ENCODE results near the gene NCKAP5. TPM values are rescaled to one million over a fixed set of nuclear protein-coding genes. Genes with fewer than 3 reads are reported as not detected.

NCKAP5 gene
- total RNA-seq, 1 experiment from 2014 or later, result 1.1 TPM

- DNase-seq (ENCODE audit: low read depth), result no peak
These were observed 233.3 kb downstream of the NCKAP5 start for GRCh38 chr2:133334923-133335322.

GRCh38 chr2:133333181-133333580 lies 235.1 kb downstream of the NCKAP5 start:
- peak; percentile 7 for DNase-seq (ENCODE audit: low read depth)

- DNase-seq (ENCODE audit: low read depth), result no peak
These were observed 236.8 kb downstream of the NCKAP5 start for GRCh38 chr2:133331436-133331835.

GRCh38 chr2:133326652-133327397 lies 241.4 kb downstream of the NCKAP5 start:
- peak; percentile 4 for DNase-seq (ENCODE audit: low read depth)

- peak; percentile 10 for DNase-seq (ENCODE audit: low read depth)
These were observed 244.1 kb downstream of the NCKAP5 start for GRCh38 chr2:133324150-133324561.

DNA sequence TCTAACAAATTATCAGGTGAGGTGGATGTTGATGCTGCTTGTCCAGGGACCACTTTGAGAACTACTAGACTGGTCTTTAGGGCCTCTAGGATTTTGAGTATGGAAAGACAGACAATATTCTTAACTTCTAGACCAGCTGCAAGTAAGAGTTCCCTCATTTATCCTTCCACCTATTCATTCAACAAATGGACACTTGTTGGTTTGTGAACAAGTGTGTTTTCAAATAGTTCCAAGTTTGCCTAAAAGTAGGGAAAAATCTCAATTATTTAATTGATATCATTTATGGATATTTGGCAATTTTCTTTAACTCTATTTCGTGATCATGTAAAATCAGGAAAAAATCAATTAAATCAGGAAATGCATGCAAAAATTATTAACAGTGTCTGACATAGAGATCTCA lies 245.4 kb downstream of the NCKAP5 start:
- no peak for DNase-seq (ENCODE audit: low read depth)

DNA sequence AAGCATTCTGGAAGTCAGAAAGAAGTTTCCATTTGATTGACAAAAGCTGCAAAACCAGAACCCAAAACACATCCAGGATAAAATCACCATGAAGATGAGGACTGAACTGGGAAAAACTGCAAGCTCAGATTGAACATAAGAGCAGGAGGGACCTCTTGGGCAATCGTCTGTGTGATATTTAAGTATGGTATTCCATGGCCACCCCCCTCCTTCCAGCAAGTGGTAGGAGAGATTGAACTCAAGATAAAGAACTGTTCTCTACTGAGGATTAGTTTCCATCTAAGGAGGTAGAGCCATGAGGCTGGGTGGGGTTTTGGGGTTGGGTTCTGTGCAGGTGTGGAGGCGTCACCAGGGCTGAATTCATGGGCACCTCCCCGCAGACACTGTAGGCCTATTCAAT lies 251.1 kb downstream of the NCKAP5 start:
- DNase-seq (ENCODE audit: low read depth), result no peak

- no peak for DNase-seq (ENCODE audit: low read depth)
These were observed 251.7 kb downstream of the NCKAP5 start for GRCh38 chr2:133316557-133316956.

- no peak for DNase-seq (ENCODE audit: low read depth)
These were observed 253.0 kb downstream of the NCKAP5 start for GRCh38 chr2:133315280-133315679.

- no peak for DNase-seq (ENCODE audit: low read depth)
These were observed 253.5 kb downstream of the NCKAP5 start for GRCh38 chr2:133314795-133315194.

- DNase-seq (ENCODE audit: low read depth), result no peak
These were observed 256.1 kb downstream of the NCKAP5 start for GRCh38 chr2:133312038-133312729.

- no peak for DNase-seq (ENCODE audit: low read depth)
These were observed 262.0 kb downstream of the NCKAP5 start for GRCh38 chr2:133306236-133306635.

DNA sequence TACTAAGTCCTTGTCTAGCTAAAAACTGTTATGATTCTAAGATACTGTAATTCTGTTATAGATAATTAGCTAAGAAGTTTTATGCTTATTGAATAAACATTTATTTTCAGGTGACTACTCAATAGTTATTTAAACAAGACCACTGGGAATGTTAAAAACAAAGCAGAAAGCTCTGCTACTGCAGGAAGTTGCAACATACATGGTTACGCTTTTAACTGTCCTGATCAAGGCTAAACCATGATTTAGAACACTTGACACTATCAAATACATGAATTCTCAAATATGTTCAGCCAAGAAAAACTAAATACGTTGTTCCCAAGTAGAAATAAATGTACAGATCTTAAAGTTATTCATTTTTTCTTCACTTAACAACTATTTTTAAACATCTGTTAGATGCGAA lies 263.9 kb downstream of the NCKAP5 start:
- DNase-seq (ENCODE audit: low read depth), result no peak

GRCh38 chr2:133303150-133303549 lies 265.1 kb downstream of the NCKAP5 start:
- DNase-seq (ENCODE audit: low read depth), result no peak

GRCh38 chr2:133296401-133296800 lies 271.9 kb downstream of the NCKAP5 start:
- DNase-seq (ENCODE audit: low read depth), result no peak

DNA sequence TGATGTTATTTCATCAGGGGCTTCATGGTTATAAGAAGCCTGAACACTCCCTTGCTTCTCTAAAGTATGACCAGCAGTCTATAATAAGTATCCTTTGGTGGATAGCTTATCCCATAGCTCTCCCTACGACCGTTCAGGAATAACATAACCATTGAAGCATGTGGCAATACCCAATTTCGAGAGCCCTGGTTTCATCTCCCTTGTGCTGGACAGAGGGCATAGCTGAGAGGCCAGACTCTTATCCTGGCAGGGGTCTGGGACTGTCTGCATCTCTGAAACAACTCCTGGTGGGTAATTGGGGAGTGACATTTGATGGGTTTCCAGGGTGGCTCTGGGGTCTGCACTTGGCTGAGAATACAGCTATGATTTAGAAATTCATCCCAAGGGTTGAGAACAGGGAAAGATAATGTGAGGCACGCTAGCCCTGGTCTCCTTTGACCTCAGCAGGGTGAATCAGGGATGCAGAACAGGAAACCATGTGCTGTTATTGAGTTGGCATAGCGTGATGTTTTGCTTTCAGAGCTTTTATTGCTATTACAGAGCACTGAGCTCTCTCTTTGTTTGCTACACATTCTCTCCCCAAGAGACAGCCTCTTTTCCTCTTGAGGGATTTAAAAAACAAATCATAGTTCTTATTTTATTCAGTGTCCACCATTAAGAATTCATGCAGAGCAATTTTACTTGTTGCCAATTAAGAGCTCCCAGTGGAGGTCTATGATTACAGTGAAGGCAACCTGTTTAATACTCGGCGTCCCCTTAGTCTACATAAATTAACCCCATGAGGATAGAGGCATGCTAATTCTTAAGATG lies 274.5 kb downstream of the NCKAP5 start:
- DNase-seq (ENCODE audit: low read depth), result no peak

DNA sequence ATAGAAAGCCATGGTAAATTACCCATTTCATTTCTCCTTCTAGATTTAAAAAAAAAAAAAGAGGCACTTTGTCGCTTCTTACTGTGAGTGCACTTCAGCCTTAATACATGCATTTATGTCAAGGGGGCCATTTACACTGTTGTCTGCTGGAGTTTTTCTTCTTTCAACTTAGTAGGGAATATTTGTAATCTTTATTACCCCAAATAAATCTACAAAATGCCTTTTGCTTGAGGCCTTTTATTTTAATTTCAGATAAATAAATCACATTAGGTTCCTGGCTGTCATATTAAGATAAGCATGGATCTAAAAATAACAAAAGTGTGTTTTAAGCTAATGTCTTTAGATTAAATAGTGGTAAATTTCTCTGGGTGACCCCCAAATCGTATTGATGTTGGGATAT lies 276.0 kb downstream of the NCKAP5 start:
- no peak for DNase-seq (ENCODE audit: low read depth)

DNA sequence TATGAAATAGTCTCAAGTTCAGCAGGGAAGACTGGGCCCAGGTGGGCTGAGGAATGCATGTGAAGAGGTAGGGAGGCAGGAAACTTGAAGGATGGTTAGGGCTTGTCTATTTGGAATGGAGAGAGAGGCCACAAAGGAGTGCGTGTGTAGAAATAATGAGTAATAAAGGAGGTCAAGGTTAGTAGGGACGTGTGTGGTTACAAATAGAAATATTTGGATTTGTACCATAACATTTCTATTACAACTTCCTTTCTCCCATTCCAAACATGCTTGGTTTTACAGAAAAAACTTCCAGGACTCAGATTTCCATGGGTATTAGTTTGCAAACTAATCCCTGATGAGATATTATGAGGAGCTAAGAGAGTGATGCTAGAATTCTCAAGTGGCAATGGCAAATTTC lies 280.6 kb downstream of the NCKAP5 start:
- peak; percentile 29 for DNase-seq (ENCODE audit: low read depth)

- DNase-seq (ENCODE audit: low read depth), result peak; percentile 36
These were observed 281.8 kb downstream of the NCKAP5 start for GRCh38 chr2:133286326-133286922.

DNA sequence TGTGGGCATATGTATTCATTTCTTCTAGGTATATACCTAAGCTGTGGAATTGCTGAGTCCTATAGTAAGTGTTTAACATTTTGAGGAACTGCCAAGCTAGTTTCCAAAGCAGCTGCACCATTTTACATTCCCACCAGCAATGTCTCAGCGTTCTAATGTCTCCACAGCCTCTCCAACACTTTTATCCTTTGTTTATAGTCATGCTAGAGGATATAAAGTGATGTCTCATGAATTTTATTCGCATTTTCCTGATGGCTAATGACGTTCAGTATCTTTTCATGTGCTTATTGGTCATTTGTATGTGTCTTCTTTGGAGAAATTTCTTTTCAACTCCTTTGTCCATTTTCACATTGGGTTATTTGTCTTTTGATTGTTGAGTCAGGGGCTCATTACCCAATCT lies 295.2 kb downstream of the NCKAP5 start:
- no peak for DNase-seq (ENCODE audit: low read depth)

DNA sequence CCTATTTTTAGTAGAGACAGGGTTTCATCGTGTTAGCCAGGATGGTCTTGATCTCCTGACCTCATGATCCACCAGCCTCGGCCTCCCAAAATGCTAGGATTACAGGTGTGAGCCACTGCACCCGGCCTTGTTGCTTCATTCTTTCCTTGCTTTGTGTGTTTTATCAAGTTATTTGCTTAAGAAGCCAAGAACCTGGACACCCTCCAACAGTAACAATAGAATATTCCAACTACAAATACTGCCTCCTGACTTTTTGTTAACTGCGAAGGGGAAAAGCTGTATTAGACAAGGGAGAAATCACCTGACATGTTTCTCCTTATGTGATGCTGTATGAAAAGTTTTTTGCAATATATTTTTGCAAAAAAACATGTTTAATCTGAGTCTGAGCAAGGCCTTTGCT lies 297.2 kb downstream of the NCKAP5 start:
- DNase-seq (ENCODE audit: low read depth), result no peak

DNA sequence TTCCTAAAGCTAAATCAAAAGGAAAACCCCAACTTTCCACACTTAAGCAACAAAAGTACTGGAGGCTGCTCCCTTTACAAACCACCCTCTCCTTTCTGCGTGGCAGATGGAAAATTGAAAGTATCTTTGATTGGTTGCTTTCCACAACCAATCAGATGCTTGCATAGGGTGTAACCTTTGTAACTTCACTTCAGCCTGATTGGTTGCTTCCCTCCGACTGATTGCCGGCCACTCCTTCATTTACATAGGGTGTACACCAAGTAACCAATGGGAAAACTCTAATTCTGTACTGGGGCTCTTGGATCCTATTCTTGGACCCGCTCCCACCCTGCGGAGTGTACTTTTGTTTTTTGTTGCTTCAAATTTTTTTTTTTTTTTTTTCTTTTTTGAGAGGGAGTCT lies 297.7 kb downstream of the NCKAP5 start:
- DNase-seq (ENCODE audit: low read depth), result no peak

Measured in RPMI7951 (cell line).